OCI-LY7 (cell line): ENCODE data around the gene FSIP1. TPM values are rescaled to one million over a fixed set of nuclear protein-coding genes. Genes with fewer than 3 reads are reported as not detected.

Experiments used
- BruUV-seq: library from RNA; stranded (reverse); fragments of 400-500 nt; replicated peaks from 2 replicates; lab custom pipeline; 2021; lab: Mats Ljungman, UMichigan
- CTCF ChIA-PET: fragments of 300-600 bp; sonication (Branson Sonifier 250); formaldehyde crosslinking; loops from one replicate; lab custom pipeline; 2022; ENCODE audit warnings: antibody characterized with exemption; ENCODE audit not compliant: unreplicated experiment; lab: Charles Lee
- POLR2A ChIA-PET: fragments of 300-600 bp; sonication (Branson Sonifier 250); formaldehyde crosslinking; loops from one replicate; lab custom pipeline; 2022; ENCODE audit warnings: antibody characterized with exemption; lab: Charles Lee
- DNase-seq: peaks from one replicate; pipeline ENCODE4 v3.0.0-alpha.2; 2015; ENCODE audit warnings: low spot score
- H2AFZ ChIP-seq: fragments of 200-600 bp; sonication (generic), shearing (Covaris generic); 2 replicates; pipeline ENCODE4 v1.6.1; 2014; ENCODE audit warnings: mild to moderate bottlenecking, antibody characterized with exemption, low read length, moderate library complexity
- H3K27ac ChIP-seq: fragments of 200-600 bp; sonication (generic); 2 replicates; pipeline ENCODE4 v1.5.1; 2014; ENCODE audit warnings: mixed run types, low read depth, mild to moderate bottlenecking, moderate library complexity, low read length, inconsistent platforms; ENCODE audit not compliant: poor library complexity, severe bottlenecking
- H3K36me3 ChIP-seq: fragments of 200-600 bp; sonication (generic); 2 replicates; pipeline ENCODE4 v1.6.1; 2014; ENCODE audit warnings: mild to moderate bottlenecking, antibody characterized with exemption, low read length, moderate library complexity, mixed read lengths; ENCODE audit not compliant: insufficient read depth
- H3K4me1 ChIP-seq: fragments of 200-600 bp; sonication (generic); 2 replicates; pipeline ENCODE4 v1.5.1; 2014; ENCODE audit warnings: mild to moderate bottlenecking, low read length; ENCODE audit not compliant: insufficient read depth, poor library complexity, severe bottlenecking
- H3K4me2 ChIP-seq: fragments of 200-600 bp; sonication (generic); 2 replicates; pipeline ENCODE4 v1.6.1; 2014; ENCODE audit warnings: mild to moderate bottlenecking, low read length
- H3K4me3 ChIP-seq: fragments of 200-600 bp; sonication (generic); 2 replicates; pipeline ENCODE4 v1.5.1; 2014; ENCODE audit warnings: mild to moderate bottlenecking, low read depth, low read length; ENCODE audit not compliant: poor library complexity, severe bottlenecking
- H3K79me2 ChIP-seq: fragments of 200-600 bp; sonication (generic); 2 replicates; pipeline ENCODE4 v1.6.1; 2016; ENCODE audit warnings: low read depth, mild to moderate bottlenecking, low read length, moderate library complexity, mixed read lengths; ENCODE audit not compliant: insufficient read depth
- H3K9me2 ChIP-seq: fragments of 200-600 bp; sonication (generic); 2 replicates; pipeline ENCODE4 v1.6.1; 2016; ENCODE audit warnings: mild to moderate bottlenecking, low read length, mixed read lengths; ENCODE audit not compliant: insufficient read depth
- H3K9me3 ChIP-seq: fragments of 200-600 bp; sonication (generic); 2 replicates; pipeline ENCODE4 v1.6.1; 2014; ENCODE audit warnings: mild to moderate bottlenecking, mixed run types, low read length, mixed read lengths
- H4K20me1 ChIP-seq: fragments of 200-600 bp; sonication (generic); 2 replicates; pipeline ENCODE4 v1.6.1; 2014; ENCODE audit warnings: mild to moderate bottlenecking, antibody characterized with exemption, low read length, moderate library complexity, mixed read lengths; ENCODE audit not compliant: insufficient read depth
- CTCF ChIP-seq: fragments of 200-600 bp; sonication (generic); conservative IDR thresholded peaks from 2 replicates; pipeline ENCODE4 v1.5.1; 2014; ENCODE audit warnings: mild to moderate bottlenecking, antibody characterized with exemption, low read length, moderate library complexity, mixed read lengths
- EZH2phosphoT487 ChIP-seq: fragments of 200-600 bp; sonication (generic); IDR thresholded peaks from 2 replicates; pipeline ENCODE4 v1.6.1; 2018; ENCODE audit warnings: low read depth, borderline replicate concordance, mild to moderate bottlenecking, mixed run types, antibody characterized with exemption, low read length, moderate library complexity, mixed read lengths
- intact Hi-C: fragments of 100-400 bp; cut with micrococcal nuclease; formaldehyde crosslinking; loops from one replicate; pipeline ENCODE4 v1.10.0; 2022; ENCODE audit not compliant: unreplicated experiment
- total RNA-seq, 2 experiments: library from RNA; depleted of rRNA in 1 of 2; stranded (reverse); fragments of >200 nt in 1 of 2; shearing (Covaris generic) in 1 of 2; gene quantifications; 2 replicates each; pipeline ENCODE4 v1.2.3, GENCODE V29; 2014 to 2022

Gene FSIP1
- total RNA-seq, 2 experiments from 2014 or later: 0.28 to 0.65 TPM

GRCh38 chr15:39556461-39556860, 226.2 kb downstream of the FSIP1 start:
- Histone ChIP-seq H3K4me3 (no peak overlapping the region), H3K27ac (no peak overlapping the region), H3K9me3 (no peaks in the 10 kb centered on the region), H3K79me2 (no peaks in the 10 kb centered on the region), H2AFZ (no peak overlapping the region), H3K4me1 (no peaks in the 10 kb centered on the region), H3K36me3 (no peaks in the 10 kb centered on the region), H3K9me2 (no peaks in the 10 kb centered on the region), H4K20me1 (no peaks in the 10 kb centered on the region), H3K4me2 (no peak overlapping the region)
- BruUV-seq: no TSS peak
- intact Hi-C loops: no loop called here
- DNase-seq: no peak
- TF ChIP-seq CTCF: no peak
- no peak for TF ChIP-seq EZH2phosphoT487
- ChIA-PET CTCF (no interaction called here), POLR2A (no interaction called here)

GRCh38 chr15:39555885-39556284, 226.8 kb downstream of the FSIP1 start:
- DNase-seq: no peak
- ChIA-PET CTCF (no interaction called here), POLR2A (no interaction called here)
- no TSS peak for BruUV-seq
- Histone ChIP-seq H3K9me2 (no peaks in the 10 kb centered on the region), H3K4me1 (no peaks in the 10 kb centered on the region), H3K36me3 (no peaks in the 10 kb centered on the region), H3K79me2 (no peaks in the 10 kb centered on the region), H3K9me3 (no peaks in the 10 kb centered on the region), H2AFZ (no peak overlapping the region), H4K20me1 (no peaks in the 10 kb centered on the region), H3K4me2 (no peak overlapping the region), H3K4me3 (no peak overlapping the region), H3K27ac (no peak overlapping the region)
- intact Hi-C loops: no loop called here
- TF ChIP-seq EZH2phosphoT487 (no peak), CTCF (no peak)

- intact Hi-C loops: no loop called here
- CTCF ChIA-PET: no interaction called here
- H3K4me3 ChIP-seq: no peak overlapping the region
- H3K79me2 ChIP-seq: no peaks in the 10 kb centered on the region
- POLR2A ChIA-PET: no interaction called here
- no peaks in the 10 kb centered on the region for H3K4me1 ChIP-seq
- H3K9me2 ChIP-seq: no peaks in the 10 kb centered on the region
- no peaks in the 10 kb centered on the region for H3K9me3 ChIP-seq
- no peak overlapping the region for H3K27ac ChIP-seq
- H3K4me2 ChIP-seq: no peak overlapping the region
- TF ChIP-seq EZH2phosphoT487: no peak
- TF ChIP-seq CTCF: no peak
- no peak overlapping the region for H2AFZ ChIP-seq
- no peak for DNase-seq
- no TSS peak for BruUV-seq
- no peaks in the 10 kb centered on the region for H3K36me3 ChIP-seq
- no peaks in the 10 kb centered on the region for H4K20me1 ChIP-seq
These were observed 227.8 kb downstream of the FSIP1 start for GRCh38 chr15:39554746-39555387.
